ENCODE results near the gene PTCHD1.

PTCHD1 gene

DNA sequence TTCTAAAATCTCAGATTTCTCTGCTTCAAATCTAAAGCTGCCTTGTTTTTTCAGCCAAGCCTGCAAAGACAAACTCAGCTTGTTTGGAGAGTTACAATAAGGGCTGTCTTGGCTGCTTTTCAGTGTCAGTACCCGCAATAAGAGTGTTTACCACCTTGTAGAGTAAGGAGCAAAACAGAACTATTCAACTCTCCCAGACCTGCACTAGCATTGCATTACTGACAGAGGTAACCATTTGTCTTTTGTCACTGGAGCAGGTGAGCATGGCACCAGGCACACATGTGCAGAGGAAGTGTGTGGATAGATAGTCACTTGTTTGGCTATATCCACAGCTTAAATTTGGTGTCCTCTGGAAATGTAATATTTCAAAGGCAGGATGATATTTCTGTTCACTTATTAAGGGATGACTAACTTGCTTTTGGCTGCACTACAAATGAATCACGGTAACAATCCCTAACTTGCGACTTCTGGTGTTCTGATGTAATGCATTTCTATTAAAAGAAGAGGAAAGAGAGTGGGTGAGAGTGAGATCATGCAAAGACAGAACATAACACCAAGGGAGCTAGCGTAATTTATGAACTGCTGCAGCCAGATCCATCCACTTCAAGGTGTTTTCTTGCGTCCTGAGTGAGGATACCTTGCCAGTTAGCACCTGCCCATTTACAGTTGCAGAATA, 38.6 kb downstream of the PTCHD1 start:
- no peak for TF ChIP-seq CTCF (IDR thresholded peaks at IDR 0.05; ENCODE audit: control insufficient read depth, extremely low read depth, insufficient read depth)
- no peak overlapping the region for H3K4me3 ChIP-seq (ENCODE audit: low read depth, low read length)
- no peak for DNase-seq (ENCODE audit: low read depth)

DNA sequence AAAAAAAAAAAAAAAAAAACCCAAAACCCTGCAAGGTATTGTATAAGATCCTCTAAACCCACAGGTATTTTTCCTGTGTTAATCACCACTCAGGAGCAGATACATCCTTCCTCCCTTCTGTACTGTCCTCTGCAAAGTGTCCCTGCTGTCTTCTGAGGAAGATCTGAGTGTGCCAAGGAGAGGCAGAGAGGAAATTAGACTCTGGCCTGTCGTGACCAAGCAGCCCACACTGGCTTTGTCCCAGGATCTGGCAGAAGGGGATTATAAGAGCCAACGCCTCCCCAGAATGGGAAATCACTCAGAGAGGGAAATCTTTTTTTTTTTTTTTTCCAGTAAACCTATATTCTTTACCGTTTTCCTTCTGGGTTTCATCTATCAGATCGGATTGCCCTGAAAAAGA, 39.6 kb downstream of the PTCHD1 start:
- TF ChIP-seq CTCF (IDR thresholded peaks at IDR 0.05; ENCODE audit: control insufficient read depth, extremely low read depth, insufficient read depth): no peak
- DNase-seq (ENCODE audit: low read depth): no peak
- no peak overlapping the region for H3K4me3 ChIP-seq (ENCODE audit: low read depth, low read length)

DNA sequence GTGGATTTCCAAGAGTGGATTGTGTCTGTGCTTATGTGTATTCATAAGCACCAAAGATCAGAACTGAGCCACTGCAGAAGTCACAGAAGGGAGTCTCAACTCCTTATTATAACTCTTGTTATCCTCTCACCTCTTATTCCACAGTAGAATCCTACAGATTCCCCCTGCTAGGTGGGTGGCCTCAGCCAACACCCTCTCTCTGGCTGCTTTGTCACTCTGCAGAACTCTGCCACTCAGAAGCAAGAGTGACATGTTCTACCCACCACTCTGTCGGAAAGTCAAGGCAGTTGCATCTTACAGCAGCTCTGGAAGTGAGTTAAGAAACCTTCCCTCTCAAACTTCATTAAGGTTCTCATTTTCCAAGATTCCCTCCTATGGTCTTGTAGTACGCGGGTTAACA, 41.9 kb downstream of the PTCHD1 start:
- DNase-seq (ENCODE audit: low read depth): no peak
- no peak overlapping the region for H3K4me3 ChIP-seq (ENCODE audit: low read depth, low read length)
- no peak for TF ChIP-seq CTCF (IDR thresholded peaks at IDR 0.05; ENCODE audit: control insufficient read depth, extremely low read depth, insufficient read depth)

DNA sequence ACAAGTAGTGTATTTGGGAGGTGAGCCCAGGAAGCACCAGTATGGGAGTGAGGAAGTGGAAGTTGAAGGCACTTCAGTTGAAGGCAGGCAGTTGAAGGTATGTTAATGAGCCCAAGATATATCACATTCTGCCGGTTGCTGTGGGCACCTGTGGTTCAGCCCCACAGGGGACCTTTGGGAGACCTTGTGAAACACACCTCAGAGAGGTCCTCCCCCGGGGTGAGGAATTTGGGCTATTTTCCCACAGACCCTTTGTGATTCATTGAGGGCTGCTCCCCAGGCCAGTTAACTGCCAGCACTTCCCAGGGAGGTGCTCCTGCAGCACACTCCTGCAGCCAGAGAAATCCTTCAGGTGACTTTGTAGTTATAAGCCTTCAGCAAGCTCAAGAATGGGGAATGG, 45.9 kb downstream of the PTCHD1 start:
- no peak for TF ChIP-seq CTCF (IDR thresholded peaks at IDR 0.05; ENCODE audit: control insufficient read depth, extremely low read depth, insufficient read depth)

GRCh38 chrX:23381099-23382087, 46.7 kb downstream of the PTCHD1 start:
- H3K4me3 ChIP-seq (ENCODE audit: low read depth, low read length): no peak overlapping the region
- TF ChIP-seq CTCF (IDR thresholded peaks at IDR 0.05; ENCODE audit: control insufficient read depth, extremely low read depth, insufficient read depth): no peak
- no peak for DNase-seq (ENCODE audit: low read depth)

More for the DNA sequence above, 45.9 kb downstream of the PTCHD1 start:
- H3K4me3 ChIP-seq (ENCODE audit: low read depth, low read length): no peak overlapping the region
- no peak for DNase-seq (ENCODE audit: low read depth)

- TF ChIP-seq CTCF (IDR thresholded peaks at IDR 0.05; ENCODE audit: control insufficient read depth, extremely low read depth, insufficient read depth): no peak
- DNase-seq (ENCODE audit: low read depth): no peak
- H3K4me3 ChIP-seq (ENCODE audit: low read depth, low read length): no peak overlapping the region
Measured at GRCh38 chrX:23382572-23382971, 47.9 kb downstream of the PTCHD1 start.

All from LNCaP clone FGC (cell line).